Uterus (tissue), 2 donors: ENCODE data around the gene PCDHA13.

Experiments used
- POLR2A ChIP-seq, 2 donors: fragments of 450-650 bp; IDR thresholded peaks; one replicate each; pipeline ENCODE4 v1.6.1; 2016; ENCODE audit warnings: antibody characterized with exemption in 2 of 2, mild to moderate bottlenecking in 1 of 2, moderate library complexity in 1 of 2
- TF ChIP-seq, protein P1 (sequence below), 4 experiments: fragments of 200-600 bp in 2 of 4; fragments of 450-650 bp in 2 of 4; sonication (generic) in 2 of 4; IDR thresholded peaks; one replicate each; pipeline ENCODE4 v1.5.1; 2016 to 2019; ENCODE audit warnings: antibody characterized with exemption in 4 of 4, mild to moderate bottlenecking in 2 of 4, moderate library complexity in 1 of 4

DNA sequence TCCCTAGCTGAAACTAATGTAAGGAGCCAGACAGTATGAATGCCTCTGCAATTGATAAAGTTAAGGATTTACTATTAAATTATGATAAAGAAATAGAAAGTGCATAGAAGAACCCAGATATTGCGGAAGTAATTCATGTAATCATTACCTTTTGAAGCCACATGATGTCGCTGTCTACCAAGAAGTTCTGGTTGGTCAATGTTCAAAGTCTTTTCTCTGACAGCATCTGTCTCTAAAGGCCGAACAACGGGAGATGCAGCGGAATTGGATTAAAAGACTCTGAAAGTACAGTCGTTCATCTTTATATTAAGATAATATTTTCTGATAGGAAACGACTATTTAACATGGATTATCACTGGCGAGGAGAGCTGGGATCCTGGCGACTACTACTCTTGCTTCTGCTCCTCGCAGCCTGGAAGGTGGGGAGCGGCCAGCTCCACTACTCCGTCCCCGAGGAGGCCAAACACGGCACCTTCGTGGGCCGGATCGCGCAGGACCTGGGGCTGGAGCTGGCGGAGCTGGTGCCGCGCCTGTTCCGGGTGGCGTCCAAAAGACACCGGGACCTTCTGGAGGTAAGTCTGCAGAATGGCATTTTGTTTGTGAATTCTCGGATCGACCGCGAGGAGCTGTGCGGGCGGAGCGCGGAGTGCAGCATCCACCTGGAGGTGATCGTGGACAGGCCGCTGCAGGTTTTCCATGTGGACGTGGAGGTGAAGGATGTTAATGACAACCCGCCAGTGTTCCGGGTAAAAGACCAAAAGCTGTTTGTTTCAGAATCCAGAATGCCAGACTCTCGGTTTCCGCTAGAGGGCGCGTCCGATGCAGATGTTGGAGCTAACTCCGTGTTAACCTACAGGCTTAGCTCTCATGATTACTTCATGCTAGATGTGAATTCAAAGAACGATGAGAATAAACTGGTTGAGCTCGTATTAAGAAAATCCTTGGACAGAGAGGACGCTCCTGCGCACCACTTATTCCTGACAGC, 40.7 kb upstream of the PCDHA13 start, which contains the start of gene PCDHA8:
- TF ChIP-seq, protein P1, sequence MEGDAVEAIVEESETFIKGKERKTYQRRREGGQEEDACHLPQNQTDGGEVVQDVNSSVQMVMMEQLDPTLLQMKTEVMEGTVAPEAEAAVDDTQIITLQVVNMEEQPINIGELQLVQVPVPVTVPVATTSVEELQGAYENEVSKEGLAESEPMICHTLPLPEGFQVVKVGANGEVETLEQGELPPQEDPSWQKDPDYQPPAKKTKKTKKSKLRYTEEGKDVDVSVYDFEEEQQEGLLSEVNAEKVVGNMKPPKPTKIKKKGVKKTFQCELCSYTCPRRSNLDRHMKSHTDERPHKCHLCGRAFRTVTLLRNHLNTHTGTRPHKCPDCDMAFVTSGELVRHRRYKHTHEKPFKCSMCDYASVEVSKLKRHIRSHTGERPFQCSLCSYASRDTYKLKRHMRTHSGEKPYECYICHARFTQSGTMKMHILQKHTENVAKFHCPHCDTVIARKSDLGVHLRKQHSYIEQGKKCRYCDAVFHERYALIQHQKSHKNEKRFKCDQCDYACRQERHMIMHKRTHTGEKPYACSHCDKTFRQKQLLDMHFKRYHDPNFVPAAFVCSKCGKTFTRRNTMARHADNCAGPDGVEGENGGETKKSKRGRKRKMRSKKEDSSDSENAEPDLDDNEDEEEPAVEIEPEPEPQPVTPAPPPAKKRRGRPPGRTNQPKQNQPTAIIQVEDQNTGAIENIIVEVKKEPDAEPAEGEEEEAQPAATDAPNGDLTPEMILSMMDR (IDR thresholded peaks at IDR 0.05) = peak in 1 of 4 experiments; percentile 9
- TF ChIP-seq POLR2A (IDR thresholded peaks at IDR 0.05) = no peak
